Measurements from ENCODE around the gene GFOD1.
A peak's percentile ranks its signal among the peaks of the same experiment; 100 is the strongest.

The GFOD1 gene

GRCh38 chr6:13431861-13432465, 55.4 kb downstream of the GFOD1 start:
- H3K4me3 ChIP-seq: no peak overlapping the region
- peak overlapping the region in 5 of 21 experiments; percentile 2 to 29 (median 21) for H3K27ac ChIP-seq

- Histone ChIP-seq H3K4me3 (no peak overlapping the region), H3K27ac (peak overlapping the region in 1 of 21 experiments; percentile 24)
These were observed 56.2 kb downstream of the GFOD1 start for GRCh38 chr6:13431059-13431656.

- Histone ChIP-seq H3K4me3 (no peak overlapping the region), H3K27ac (peak overlapping the region in 8 of 21 experiments; percentile 4 to 52 (median 29))
These were observed 58.0 kb downstream of the GFOD1 start for GRCh38 chr6:13429406-13429753.

- Histone ChIP-seq H3K4me3 (no peak overlapping the region), H3K27ac (peak overlapping the region in 13 of 21 experiments; percentile 4 to 60 (median 28))
These were observed 58.6 kb downstream of the GFOD1 start for GRCh38 chr6:13428583-13429405.

GRCh38 chr6:13427801-13428582, 59.4 kb downstream of the GFOD1 start:
- Histone ChIP-seq H3K27ac (peak overlapping the region in 10 of 21 experiments; percentile 4 to 60 (median 35)), H3K4me3 (no peak overlapping the region)

GRCh38 chr6:13427316-13427715, 60.1 kb downstream of the GFOD1 start:
- H3K4me3 ChIP-seq: no peak overlapping the region
- peak overlapping the region in 5 of 21 experiments; percentile 4 to 60 (median 34) for H3K27ac ChIP-seq

GRCh38 chr6:13425943-13426931, 61.2 kb downstream of the GFOD1 start:
- Histone ChIP-seq H3K4me3 (no peak overlapping the region), H3K27ac (peak overlapping the region in 6 of 21 experiments; percentile 2 to 39 (median 28))

GRCh38 chr6:13425270-13425873, 62.0 kb downstream of the GFOD1 start:
- no peak overlapping the region for H3K27ac ChIP-seq
- H3K4me3 ChIP-seq: no peak overlapping the region

GRCh38 chr6:13423252-13423651, 64.1 kb downstream of the GFOD1 start:
- H3K4me3 ChIP-seq: no peak overlapping the region
- peak overlapping the region in 3 of 21 experiments; percentile 1 to 50 (median 28) for H3K27ac ChIP-seq

GRCh38 chr6:13422681-13423221, 64.6 kb downstream of the GFOD1 start:
- no peak overlapping the region for H3K4me3 ChIP-seq
- H3K27ac ChIP-seq: peak overlapping the region in 5 of 21 experiments; percentile 5 to 50 (median 32)

- Histone ChIP-seq H3K27ac (peak overlapping the region in 2 of 21 experiments; percentile 3 to 28), H3K4me3 (no peak overlapping the region)
These were observed 65.9 kb downstream of the GFOD1 start for GRCh38 chr6:13421425-13422059.

- Histone ChIP-seq H3K27ac (peak overlapping the region in 1 of 21 experiments; percentile 32), H3K4me3 (no peak overlapping the region)
These were observed 67.1 kb downstream of the GFOD1 start for GRCh38 chr6:13420269-13420668.

- H3K4me3 ChIP-seq: no peak overlapping the region
- peak overlapping the region in 1 of 21 experiments; percentile 32 for H3K27ac ChIP-seq
These were observed 67.8 kb downstream of the GFOD1 start for GRCh38 chr6:13419422-13420195.

GRCh38 chr6:13418844-13419243, 68.6 kb downstream of the GFOD1 start:
- Histone ChIP-seq H3K27ac (no peak overlapping the region), H3K4me3 (no peak overlapping the region)

GRCh38 chr6:13417954-13418353, 69.4 kb downstream of the GFOD1 start:
- no peak overlapping the region for H3K27ac ChIP-seq

GRCh38 chr6:13417431-13417830, 70.0 kb downstream of the GFOD1 start:
- H3K27ac ChIP-seq: no peak overlapping the region
- no peak overlapping the region for H3K4me3 ChIP-seq

More at GRCh38 chr6:13417954-13418353, 69.4 kb downstream of the GFOD1 start:
- no peak overlapping the region for H3K4me3 ChIP-seq

GRCh38 chr6:13415283-13415682, 72.1 kb downstream of the GFOD1 start:
- no peak overlapping the region for H3K4me3 ChIP-seq
- H3K27ac ChIP-seq: peak overlapping the region in 1 of 21 experiments; percentile 5

All from skin epidermis (tissue), 12 donors.